Fibroblast of skin of back (primary cell): ENCODE results near the gene ENPP3.
A peak's percentile ranks its signal among the peaks of the same experiment; 100 is the strongest.

ENCODE experiments used
- DNase-seq: peaks from one replicate; pipeline ENCODE4 v3.0.0-alpha.2; 2013

ENPP3 gene

DNA sequence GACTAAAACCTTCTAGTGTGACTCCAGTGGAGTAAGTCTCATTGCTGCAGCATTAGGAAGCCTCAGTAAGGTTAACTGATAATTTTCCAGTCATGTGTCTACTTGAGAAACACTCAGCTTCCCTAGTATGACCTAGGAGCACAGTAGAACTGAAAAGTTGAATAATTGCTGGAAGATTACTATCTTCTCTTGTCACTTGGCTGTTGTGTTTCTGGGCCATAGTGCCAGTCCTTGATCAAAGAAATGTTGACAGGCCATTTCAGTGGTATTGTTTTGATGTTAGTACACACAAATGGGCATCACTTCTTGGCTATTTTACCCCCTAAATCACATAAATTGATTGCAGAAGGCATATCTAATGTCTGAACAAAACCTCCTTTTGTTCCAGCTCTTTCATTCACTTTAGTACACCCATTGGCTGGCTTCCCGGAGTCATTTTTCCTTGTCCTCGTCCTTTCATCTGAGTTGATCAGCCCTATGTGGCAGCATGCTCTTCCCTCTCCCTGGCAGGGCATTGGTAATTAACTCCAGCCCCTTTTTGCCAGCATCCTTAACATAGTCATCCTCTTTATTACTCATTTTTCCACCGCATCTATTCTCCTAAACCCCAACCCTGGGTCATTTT lies 6.0 kb downstream of the ENPP3 start:
- no peak for DNase-seq

DNA sequence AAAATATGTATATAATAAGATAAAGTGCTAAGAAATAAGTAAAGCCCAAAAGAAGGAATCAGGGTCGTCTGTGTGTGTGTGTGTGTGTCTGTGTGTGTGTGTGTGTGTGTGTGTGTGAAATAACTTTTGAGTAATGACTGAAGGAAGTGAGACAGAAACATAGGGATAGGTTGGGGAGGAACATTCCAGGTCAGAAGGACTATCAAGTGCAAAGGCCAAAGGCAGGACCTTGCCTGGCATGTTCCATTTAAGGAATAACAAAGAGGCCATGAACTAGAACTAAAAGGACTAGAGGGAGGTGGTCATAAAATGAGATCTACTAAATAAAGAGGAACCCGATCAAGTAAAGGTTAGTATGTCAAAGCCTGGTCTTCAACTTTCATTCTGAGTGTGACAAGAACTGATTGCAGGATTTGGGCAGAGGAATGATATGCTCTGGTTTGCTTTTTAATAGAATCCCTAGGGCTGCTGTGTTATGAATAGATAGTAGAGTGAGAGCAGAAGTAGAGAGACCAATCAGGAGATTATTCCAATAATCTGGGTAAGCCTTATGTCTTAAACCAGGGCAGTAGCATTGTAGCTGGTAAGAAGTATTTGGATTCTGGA lies 6.9 kb downstream of the ENPP3 start:
- DNase-seq = no peak

- no peak for DNase-seq
Observed at GRCh38 chr6:131644921-131645320, 7.8 kb downstream of the ENPP3 start.

DNA sequence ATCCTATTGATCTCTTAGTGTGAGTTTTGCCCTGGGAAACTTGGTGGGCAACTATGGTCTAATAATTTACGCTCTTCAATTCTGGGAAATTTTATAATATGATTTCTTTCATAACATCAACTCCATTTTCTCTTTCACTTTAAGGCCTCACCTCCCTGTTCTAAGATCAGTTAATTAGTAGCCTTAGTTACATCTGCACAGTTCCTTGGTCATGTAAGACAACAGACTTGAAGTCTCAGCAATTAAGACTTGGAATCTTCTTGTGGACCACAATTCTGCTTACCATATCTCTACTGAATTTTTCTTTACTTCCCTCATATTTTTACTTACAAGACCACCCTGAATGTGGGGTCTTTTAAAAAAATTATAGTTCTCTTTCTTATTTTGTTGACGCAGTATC lies 8.7 kb downstream of the ENPP3 start:
- no peak for DNase-seq

GRCh38 chr6:131646249-131646670 lies 9.2 kb downstream of the ENPP3 start:
- no peak for DNase-seq

DNA sequence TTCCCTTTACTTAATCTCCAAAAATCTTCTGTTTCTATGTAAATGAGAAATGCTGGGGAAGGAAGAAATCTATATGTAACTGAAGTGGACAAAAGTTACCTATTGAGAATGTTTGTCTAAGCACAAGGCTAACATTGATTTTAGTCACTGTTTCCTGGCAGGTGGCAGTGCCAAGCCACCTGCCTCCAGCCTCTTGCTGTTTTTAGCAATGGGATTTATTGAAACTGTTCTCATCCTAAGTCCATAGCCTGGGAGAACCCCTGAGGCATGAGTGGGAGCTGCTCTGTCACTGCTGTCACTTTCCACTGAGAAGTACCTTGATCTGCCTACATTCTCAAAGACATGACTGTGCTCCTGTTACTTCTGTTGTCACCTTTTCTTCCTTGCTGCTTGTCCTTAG lies 14.7 kb downstream of the ENPP3 start:
- DNase-seq = no peak

GRCh38 chr6:131652472-131652871 lies 15.4 kb downstream of the ENPP3 start:
- DNase-seq = no peak

DNA sequence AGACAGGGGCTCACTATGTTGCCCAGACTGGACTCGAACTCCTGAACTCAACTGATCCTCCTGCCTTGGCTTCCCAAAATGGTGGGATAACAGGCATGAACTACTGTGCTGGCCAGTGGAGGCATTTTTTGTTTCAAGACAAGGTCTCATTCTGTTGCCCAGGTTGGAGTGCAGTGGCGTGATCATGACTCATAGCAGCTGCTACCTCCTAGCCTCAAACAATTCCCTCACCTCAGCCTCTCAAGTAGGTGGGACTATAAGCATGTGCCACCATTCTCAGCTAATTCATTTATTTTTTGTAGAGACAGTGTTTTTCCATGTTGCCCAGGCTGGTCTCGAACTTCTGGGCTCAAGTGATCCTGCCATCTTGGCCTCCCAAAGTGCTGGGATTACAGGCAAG lies 17.2 kb downstream of the ENPP3 start:
- DNase-seq = no peak

DNA sequence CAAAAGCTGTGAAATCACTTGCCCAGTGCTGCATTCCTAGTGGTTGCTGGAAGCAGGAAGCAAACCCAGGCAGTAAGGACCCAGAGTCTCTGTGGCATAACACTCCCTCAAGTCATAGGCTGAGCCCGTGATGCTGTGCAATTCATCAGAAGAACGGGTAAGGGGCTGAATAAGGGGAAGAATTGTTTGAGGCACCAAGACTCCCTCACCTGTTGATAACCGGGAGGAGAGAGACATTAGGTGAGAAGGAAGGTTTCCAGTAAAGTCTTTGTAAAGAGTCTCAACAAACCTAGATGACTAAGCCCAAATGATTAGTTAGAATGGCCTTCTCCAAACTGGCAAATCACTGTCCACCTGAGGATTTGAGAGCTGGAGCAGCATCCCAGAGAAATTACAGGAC lies 18.3 kb downstream of the ENPP3 start:
- DNase-seq = no peak

- DNase-seq = no peak
Observed at GRCh38 chr6:131655951-131656350, 18.8 kb downstream of the ENPP3 start.

DNA sequence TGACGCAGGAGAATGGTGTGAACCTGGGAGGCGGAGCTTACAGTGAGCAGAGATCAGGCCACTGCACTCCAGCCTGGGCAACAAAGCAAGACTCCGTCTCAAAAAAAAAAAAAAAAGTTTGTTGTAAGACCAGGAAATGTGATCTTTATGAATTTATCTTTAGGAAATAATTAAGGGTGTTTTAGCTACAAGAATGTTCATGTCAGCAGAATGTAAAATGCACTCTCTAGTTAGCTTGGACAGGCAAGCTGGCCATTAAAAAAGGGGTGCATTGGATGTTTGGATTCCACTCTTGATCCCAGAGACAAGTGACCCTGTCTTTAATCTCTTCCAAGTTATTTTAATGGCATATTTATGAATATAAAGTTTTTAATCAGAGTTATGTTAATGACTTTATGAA lies 19.6 kb downstream of the ENPP3 start:
- DNase-seq = no peak

DNA sequence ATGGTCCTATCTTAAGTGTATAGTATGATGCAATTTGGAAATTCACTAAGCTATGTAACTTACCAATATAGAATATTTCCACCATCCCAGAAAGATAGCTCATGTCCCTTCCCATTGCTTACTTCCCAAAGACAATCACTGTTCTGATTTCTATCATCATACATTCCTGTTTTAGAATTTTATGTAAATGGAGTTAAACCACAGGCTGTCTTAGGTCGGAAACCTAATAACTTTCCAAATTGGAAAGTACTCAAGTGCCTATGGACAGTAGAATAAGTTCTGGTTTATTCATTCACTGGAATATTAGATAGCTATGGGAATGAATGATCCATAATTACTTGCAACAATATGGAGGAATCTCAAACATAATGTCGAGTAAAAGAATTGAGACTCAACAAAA lies 20.1 kb downstream of the ENPP3 start:
- no peak for DNase-seq

- DNase-seq = peak; percentile 7
Observed at GRCh38 chr6:131657630-131658111, 20.6 kb downstream of the ENPP3 start.

GRCh38 chr6:131658287-131658686 lies 21.2 kb downstream of the ENPP3 start:
- no peak for DNase-seq

DNA sequence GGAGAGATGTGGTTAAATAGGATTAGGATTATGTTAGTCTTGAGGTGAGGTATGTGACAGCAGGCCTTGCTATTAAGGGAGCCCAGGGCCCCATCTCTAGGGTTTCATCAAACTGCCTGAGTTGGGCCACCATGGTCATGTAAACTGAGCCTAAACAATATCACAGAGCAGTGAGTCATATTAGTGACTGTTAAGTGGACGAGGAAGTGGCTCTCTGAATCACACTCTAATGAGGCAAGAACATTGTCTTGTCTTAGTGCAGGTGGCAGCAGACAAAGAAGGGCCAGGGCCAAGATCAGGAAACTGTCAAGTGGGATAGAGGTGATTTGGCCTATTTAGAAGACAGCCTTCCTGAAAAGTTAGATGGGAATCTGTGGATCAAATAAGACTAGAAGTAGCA lies 23.1 kb downstream of the ENPP3 start:
- DNase-seq = peak; percentile 23

- no peak for DNase-seq
Observed at GRCh38 chr6:131663578-131664165, 26.6 kb downstream of the ENPP3 start.

DNA sequence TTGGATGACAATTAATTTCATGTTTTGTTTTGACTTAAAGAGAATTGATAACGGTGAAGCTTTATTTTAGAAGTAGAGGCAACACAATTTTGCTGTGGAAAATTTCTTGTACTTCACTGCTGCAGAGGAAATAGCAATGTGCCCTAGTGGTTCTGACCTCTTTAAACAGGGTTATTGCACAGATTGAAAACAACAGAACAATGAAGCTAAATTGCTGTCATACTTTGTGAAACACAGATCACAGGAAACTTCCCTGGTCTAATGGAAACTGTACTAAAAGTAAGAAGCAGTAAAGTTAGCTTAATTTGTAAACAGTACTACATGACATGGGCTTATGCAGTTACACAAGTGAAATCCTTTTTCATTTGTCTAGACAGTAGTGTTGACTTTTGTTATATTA lies 32.8 kb downstream of the ENPP3 start:
- DNase-seq = no peak

- no peak for DNase-seq
Observed at GRCh38 chr6:131673184-131673583, 36.1 kb downstream of the ENPP3 start.

GRCh38 chr6:131678442-131678841 lies 41.3 kb downstream of the ENPP3 start:
- DNase-seq = peak; percentile 18

DNA sequence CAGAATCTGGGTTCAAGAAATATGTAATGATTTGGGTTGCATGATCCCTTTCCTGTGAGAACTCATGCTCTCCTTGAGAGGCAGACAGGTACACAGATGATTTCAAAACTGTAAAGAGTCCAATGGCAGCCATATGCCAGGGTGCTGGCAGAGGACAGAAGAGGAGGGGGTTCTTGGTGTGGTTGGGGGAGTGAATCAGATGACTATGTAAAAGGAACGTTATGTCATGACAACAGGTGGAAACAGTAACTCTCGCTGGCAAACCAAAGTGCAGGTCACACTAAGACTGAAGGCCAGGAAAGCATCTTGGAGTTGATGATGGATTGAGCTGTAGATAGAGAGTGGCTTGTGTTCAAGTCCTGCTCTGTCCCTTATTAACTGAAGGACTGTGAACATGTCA lies 43.8 kb downstream of the ENPP3 start:
- no peak for DNase-seq

DNA sequence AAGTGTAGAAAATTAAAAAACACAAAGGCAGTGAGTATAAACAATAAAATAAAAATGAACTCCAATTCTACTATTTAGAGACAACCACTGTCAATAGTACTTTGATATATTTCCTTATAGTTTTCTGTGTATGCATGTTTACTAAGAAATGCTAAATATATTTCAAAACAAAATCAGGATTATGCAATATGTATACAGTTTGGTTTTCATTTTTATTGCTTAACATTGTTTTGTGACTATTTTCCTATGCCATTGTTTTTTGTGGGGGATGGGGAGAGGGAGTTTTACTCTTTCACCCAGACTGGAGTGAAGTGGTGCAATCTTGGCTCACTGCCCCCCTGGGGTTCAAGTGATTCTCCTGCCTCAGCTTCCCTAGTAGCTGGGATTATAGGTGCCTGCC lies 44.5 kb downstream of the ENPP3 start:
- DNase-seq = no peak

- peak; percentile 15 for DNase-seq
Observed at GRCh38 chr6:131682442-131682841, 45.3 kb downstream of the ENPP3 start.

- DNase-seq = no peak
Observed at GRCh38 chr6:131683479-131683878, 46.4 kb downstream of the ENPP3 start.

DNA sequence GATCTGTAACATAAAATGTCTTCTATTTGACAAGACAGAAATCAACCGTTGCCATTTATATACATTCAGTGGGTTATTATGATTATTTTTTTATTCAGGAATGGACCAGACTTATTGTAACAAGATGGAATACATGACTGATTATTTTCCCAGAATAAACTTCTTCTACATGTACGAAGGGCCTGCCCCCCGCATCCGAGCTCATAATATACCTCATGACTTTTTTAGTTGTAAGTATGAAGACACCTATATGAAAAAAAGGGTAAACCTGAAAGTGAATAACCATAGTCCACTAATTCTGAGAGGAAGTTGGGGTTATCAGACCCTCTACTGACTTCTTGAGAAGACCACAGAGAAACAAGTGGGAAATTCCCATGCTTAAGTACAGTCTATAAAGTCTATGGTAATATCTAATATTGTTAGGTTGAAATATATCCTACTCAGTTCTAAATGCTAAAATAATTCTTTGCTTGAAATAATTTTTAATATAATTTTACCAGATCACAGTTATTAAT lies 48.2 kb downstream of the ENPP3 start:
- no peak for DNase-seq
